PFSK-1 (cell line): ENCODE data around the gene MAPK8IP3.

ENCODE experiments used
- POLR2AphosphoS5 ChIP-seq: IDR thresholded peaks from 2 replicates; pipeline ENCODE4 v1.6.1; 2012; ENCODE audit warnings: low read depth, mild to moderate bottlenecking, control low read depth, low read length, moderate library complexity
- TAF1 ChIP-seq: IDR thresholded peaks from 2 replicates; pipeline ENCODE4 v1.6.1; 2012; ENCODE audit warnings: low read length, control low read depth, borderline replicate concordance; ENCODE audit not compliant: insufficient read depth
- TF ChIP-seq, protein P1 (sequence below), 2 experiments: IDR thresholded peaks; 2 replicates each; pipeline versions ENCODE4 v1.6.1 to v1.8.0; 2011 to 2012; ENCODE audit warnings: low read depth in 2 of 2, low read length in 2 of 2, control low read depth in 1 of 2, inconsistent platforms in 1 of 2, mild to moderate bottlenecking in 1 of 2, moderate library complexity in 1 of 2; ENCODE audit not compliant: insufficient read depth in 1 of 2

DNA sequence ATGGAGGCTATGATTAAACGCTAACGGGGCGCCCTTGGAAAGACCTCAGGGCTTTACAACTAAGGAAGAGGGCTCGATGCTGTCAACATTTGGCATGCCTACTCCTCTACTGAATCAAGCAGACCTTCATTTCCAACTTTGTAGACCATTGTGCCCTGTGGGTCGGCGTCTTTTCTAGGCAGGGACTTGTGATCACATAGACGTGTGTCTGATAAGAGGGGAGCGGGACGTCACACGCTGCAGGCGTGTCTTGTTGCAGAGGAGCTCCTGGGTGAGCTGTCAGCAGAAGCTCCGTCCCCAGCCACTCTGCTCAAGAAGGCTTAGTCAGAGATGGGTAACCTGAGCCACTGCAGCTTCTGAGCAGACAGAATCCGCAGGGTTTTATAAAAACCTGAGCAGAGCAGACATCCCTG lies 2.8 kb downstream of the MAPK8IP3 start:
- no peak for TF ChIP-seq POLR2AphosphoS5
- TF ChIP-seq, protein P1, sequence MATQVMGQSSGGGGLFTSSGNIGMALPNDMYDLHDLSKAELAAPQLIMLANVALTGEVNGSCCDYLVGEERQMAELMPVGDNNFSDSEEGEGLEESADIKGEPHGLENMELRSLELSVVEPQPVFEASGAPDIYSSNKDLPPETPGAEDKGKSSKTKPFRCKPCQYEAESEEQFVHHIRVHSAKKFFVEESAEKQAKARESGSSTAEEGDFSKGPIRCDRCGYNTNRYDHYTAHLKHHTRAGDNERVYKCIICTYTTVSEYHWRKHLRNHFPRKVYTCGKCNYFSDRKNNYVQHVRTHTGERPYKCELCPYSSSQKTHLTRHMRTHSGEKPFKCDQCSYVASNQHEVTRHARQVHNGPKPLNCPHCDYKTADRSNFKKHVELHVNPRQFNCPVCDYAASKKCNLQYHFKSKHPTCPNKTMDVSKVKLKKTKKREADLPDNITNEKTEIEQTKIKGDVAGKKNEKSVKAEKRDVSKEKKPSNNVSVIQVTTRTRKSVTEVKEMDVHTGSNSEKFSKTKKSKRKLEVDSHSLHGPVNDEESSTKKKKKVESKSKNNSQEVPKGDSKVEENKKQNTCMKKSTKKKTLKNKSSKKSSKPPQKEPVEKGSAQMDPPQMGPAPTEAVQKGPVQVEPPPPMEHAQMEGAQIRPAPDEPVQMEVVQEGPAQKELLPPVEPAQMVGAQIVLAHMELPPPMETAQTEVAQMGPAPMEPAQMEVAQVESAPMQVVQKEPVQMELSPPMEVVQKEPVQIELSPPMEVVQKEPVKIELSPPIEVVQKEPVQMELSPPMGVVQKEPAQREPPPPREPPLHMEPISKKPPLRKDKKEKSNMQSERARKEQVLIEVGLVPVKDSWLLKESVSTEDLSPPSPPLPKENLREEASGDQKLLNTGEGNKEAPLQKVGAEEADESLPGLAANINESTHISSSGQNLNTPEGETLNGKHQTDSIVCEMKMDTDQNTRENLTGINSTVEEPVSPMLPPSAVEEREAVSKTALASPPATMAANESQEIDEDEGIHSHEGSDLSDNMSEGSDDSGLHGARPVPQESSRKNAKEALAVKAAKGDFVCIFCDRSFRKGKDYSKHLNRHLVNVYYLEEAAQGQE (IDR thresholded peaks at IDR 0.05; ENCODE audit: insufficient read depth in 1 of 2, low read depth in 2 of 2, low read length in 2 of 2) = no peak
- no peak for TF ChIP-seq TAF1
